ENCODE data around the gene GOLGA2. TPM values are rescaled to one million over a fixed set of nuclear protein-coding genes. Genes with fewer than 3 reads are reported as not detected.

GOLGA2 gene
- total RNA-seq, 1 experiment from 2014 or later: 51.0 TPM

DNA sequence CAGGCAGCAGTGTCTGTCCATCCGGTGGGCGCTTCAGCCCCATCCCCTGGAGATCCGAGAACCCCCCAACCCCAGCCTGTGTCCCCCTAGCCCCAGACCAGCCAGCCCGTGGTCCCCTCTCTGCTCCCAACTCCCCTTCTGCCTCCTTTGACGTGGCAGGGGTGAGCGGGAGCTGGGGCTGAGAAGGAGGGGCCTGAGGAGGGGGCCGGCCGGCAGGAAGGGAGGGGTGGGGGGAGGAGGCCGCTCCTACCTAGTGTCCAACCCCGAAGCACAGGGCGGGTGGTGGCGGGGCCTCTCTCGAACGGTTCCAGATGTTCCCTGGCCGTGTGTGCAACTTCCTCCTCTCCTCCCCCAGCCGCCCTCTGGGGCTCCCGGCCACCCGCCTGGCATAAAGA is 31.0 kb downstream of the GOLGA2 start:
- Mint-ChIP-seq H3K36me3 (ENCODE audit: insufficient read depth in 1 of 3, low read depth in 3 of 3) (peaks cover 13 to 27% (median 19%) of the 10 kb centered on the region in 3 experiments), H3K9me3 (no peaks in the 10 kb centered on the region), H3K27ac (no peak overlapping the region), H3K4me3 (no peak overlapping the region), H3K4me1 (peaks cover 20 to 26% of the 10 kb centered on the region in 2 experiments), H3K27me3 (ENCODE audit: low read depth) (peaks cover 3% of the 10 kb centered on the region)
- H3T11ph ChIP-seq (ENCODE audit: low read length): no peak overlapping the region
- H3K9ac ChIP-seq (ENCODE audit: extremely low read depth, insufficient read length, low read length): no peak overlapping the region
- H3K79me2 ChIP-seq (ENCODE audit: insufficient read depth, low read length): no peaks in the 10 kb centered on the region
- no peak overlapping the region for H3K56ac ChIP-seq (ENCODE audit: insufficient read length, low read depth, low read length)
- no peak overlapping the region for H2BK20ac ChIP-seq (ENCODE audit: low read depth, low read length, poor library complexity, severe bottlenecking)
- DNase-seq: peak; percentile 85
- no peak overlapping the region for H3K23ac ChIP-seq (ENCODE audit: insufficient read length, low read depth, low read length)
- H3K23me2 ChIP-seq (ENCODE audit: insufficient read length, low read depth, low read length, poor library complexity, severe bottlenecking): peaks cover 1% of the 10 kb centered on the region
- H2BK120ac ChIP-seq (ENCODE audit: low read depth, low read length, poor library complexity, severe bottlenecking): no peak overlapping the region
- H4K91ac ChIP-seq (ENCODE audit: insufficient read length, low read depth, low read length): no peak overlapping the region
- no peak overlapping the region for H2AK5ac ChIP-seq (ENCODE audit: insufficient read length, low read length)
- peaks cover 5% of the 10 kb centered on the region for H4K20me1 ChIP-seq (ENCODE audit: control insufficient read depth, insufficient read depth, insufficient read length)
- H4K8ac ChIP-seq (replicated peaks; ENCODE audit: insufficient read length, low read depth, low read length): no peak overlapping the region
- H3K14ac ChIP-seq (ENCODE audit: insufficient read depth, low read length): no peak overlapping the region
- H3K18ac ChIP-seq (ENCODE audit: insufficient read length, low read depth, low read length): no peak overlapping the region
- no peak overlapping the region for H3K27ac ChIP-seq (ENCODE audit: insufficient read length, low read depth, low read length)
- H2AFZ ChIP-seq (ENCODE audit: low read length): no peak overlapping the region
- H3K4ac ChIP-seq (ENCODE audit: low read depth, low read length): no peak overlapping the region
- no peaks in the 10 kb centered on the region for H3K9me3 ChIP-seq (ENCODE audit: control insufficient read depth, low read depth, low read length)
- no peak overlapping the region for H2BK12ac ChIP-seq (ENCODE audit: insufficient read length, low read depth, low read length)
- H2BK5ac ChIP-seq (ENCODE audit: insufficient read length, low read length): no peak overlapping the region
- WGBS (ENCODE audit: extremely low coverage, insufficient read length, low lambda C conversion rate): no CpG with 5 or more reads among the region's 18 CpGs
- H3K4me1 ChIP-seq (ENCODE audit: insufficient read depth, low read length): peaks cover 5% of the 10 kb centered on the region; the same call in 1 of the 2 replicates
- H4K5ac ChIP-seq (ENCODE audit: insufficient read length, low read depth, low read length): no peak overlapping the region
- no peak overlapping the region for H2BK15ac ChIP-seq (ENCODE audit: low read depth, low read length)
- H3K4me2 ChIP-seq (ENCODE audit: insufficient read depth, insufficient read length, low read length): no peak overlapping the region
- TF ChIP-seq, protein P1, sequence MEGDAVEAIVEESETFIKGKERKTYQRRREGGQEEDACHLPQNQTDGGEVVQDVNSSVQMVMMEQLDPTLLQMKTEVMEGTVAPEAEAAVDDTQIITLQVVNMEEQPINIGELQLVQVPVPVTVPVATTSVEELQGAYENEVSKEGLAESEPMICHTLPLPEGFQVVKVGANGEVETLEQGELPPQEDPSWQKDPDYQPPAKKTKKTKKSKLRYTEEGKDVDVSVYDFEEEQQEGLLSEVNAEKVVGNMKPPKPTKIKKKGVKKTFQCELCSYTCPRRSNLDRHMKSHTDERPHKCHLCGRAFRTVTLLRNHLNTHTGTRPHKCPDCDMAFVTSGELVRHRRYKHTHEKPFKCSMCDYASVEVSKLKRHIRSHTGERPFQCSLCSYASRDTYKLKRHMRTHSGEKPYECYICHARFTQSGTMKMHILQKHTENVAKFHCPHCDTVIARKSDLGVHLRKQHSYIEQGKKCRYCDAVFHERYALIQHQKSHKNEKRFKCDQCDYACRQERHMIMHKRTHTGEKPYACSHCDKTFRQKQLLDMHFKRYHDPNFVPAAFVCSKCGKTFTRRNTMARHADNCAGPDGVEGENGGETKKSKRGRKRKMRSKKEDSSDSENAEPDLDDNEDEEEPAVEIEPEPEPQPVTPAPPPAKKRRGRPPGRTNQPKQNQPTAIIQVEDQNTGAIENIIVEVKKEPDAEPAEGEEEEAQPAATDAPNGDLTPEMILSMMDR (conservative IDR thresholded peaks at IDR 0.05): no peak
- no peaks in the 10 kb centered on the region for H3K79me1 ChIP-seq (ENCODE audit: insufficient read depth, low read depth, low read length, poor library complexity, severe bottlenecking)
- no peaks in the 10 kb centered on the region for H3K27me3 ChIP-seq (ENCODE audit: insufficient read depth, low read length)
